ENCODE measurements around the gene CXXC5. TPM values are rescaled to one million over a fixed set of nuclear protein-coding genes. Genes with fewer than 3 reads are reported as not detected.
"Not testable (repeated sequence)": the region's sequence is repeated elsewhere in the genome, so short reads cannot be mapped to it uniquely, and the experiment has no call there.

The CXXC5 gene
- total RNA-seq = 246 and 253 TPM in 2 replicates
- 186 TPM for polyA plus RNA-seq (2012)

DNA sequence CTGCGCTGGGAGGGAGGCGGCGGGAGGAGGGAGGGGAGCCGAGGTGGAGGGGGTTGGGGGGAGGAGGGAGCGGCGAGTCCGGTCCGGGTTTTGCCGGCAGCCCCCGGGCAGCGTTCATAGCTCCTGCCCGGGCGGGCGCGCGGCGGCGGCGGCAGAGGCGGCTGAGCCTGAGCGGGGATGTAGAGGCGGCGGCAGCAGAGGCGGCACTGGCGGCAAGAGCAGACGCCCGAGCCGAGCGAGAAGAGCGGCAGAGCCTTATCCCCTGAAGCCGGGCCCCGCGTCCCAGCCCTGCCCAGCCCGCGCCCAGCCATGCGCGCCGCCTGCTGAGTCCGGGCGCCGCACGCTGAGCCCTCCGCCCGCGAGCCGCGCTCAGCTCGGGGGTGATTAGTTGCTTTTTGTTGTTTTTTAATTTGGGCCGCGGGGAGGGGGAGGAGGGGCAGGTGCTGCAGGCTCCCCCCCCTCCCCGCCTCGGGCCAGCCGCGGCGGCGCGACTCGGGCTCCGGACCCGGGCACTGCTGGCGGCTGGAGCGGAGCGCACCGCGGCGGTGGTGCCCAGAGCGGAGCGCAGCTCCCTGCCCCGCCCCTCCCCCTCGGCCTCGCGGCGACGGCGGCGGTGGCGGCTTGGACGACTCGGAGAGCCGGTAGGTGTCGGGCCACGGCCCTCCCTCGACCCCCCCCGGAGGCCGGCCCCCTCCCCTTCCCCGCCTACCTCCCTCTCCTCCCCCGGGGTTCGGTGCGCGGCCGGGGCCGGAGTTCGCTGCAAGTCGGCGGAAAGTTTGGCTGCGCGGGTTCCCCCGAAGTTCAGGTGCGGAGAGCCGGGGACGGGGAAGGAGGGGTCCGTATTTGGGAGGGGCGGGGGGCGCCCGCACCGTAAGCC, at the start of gene CXXC5:
CXXC5 (plus strand) TSS at position 145 of the 877 bp plus-strand sequence. CDS start 32,175 bp downstream, outside the sequence.
- peak; percentile 92 for DNase-seq (ENCODE audit: low read depth)

GRCh38 chr5:139598601-139598965, 49.6 kb upstream of the CXXC5 start:
- not testable (repeated sequence) for DNase-seq (ENCODE audit: low read depth)

DNA sequence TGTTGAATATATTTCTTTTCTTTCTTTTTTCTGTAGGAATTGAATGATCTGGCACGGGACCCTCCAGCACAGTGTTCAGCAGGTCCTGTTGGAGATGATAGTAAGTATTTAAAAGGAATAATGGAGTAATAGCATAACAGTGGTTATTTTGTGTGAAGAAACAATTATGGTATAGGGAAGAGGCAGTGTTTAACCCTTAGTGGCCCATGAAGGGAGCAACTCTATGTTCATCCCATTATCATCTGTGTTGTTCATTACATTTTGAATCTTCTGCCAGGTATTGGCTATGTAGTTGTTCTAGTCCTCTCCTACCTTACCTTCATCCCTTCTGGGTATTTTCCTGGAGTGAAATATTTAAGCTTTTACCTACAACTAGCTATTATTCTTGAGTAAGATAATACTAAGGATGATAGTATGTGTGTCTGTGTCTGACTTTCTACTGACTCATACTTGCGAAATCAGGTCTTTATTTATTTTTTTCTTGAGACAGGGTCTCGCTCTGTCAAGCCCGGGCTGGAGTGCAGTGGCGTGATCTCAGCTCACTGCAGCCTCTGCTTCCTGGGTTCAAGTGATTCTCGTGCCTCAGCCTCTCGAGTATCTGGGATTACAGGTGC, 47.7 kb upstream of the CXXC5 start:
- DNase-seq (ENCODE audit: low read depth) = no peak

DNA sequence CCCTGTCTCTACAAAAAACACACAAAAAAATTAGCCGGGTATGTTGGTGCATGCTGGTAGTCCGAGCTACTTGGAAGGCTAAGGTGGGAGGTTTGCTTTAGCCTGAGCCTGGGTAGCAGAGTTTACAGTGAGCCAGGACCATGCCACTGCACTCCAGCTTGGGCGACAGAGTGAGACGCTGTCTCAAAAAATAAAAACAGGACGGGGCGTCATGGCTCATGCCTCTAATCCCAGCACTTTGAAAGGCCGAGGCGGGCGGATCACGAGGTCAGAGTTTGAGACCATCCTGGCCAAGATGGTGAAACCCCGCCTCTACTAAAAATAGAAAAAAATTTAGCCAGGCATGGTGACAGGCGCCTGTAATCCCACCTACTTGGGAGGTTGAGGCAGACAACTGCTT, 46.7 kb upstream of the CXXC5 start:
- DNase-seq (ENCODE audit: low read depth) = no peak

DNA sequence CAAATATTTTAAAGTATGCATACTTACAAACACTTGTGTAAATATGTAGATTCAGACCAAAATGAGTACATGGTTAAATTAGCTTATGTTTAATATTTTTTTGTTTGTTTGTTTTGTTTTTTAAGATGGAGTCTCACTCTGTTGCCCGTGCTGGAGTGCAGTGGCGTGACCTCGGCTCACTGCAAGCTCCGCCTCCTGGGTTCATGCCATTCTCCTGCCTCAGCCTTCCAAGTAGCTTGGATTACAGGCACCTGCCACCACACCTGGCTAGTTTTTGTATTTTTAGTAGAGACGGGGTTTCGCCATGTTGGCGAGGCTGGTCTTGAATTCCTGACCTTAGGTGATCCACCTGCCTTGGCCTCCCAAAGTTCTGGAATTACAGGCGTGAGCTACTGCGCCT, 46.2 kb upstream of the CXXC5 start:
- DNase-seq (ENCODE audit: low read depth) = not testable (repeated sequence)

GRCh38 chr5:139605887-139606286, 42.3 kb upstream of the CXXC5 start:
- DNase-seq (ENCODE audit: low read depth) = no peak

- DNase-seq (ENCODE audit: low read depth) = no peak
Observed at GRCh38 chr5:139611703-139612584, 36.2 kb upstream of the CXXC5 start.

- no peak for DNase-seq (ENCODE audit: low read depth)
Observed at GRCh38 chr5:139619861-139620260, 28.3 kb upstream of the CXXC5 start.

GRCh38 chr5:139625398-139625797, 22.8 kb upstream of the CXXC5 start:
- not testable (repeated sequence) for DNase-seq (ENCODE audit: low read depth)

DNA sequence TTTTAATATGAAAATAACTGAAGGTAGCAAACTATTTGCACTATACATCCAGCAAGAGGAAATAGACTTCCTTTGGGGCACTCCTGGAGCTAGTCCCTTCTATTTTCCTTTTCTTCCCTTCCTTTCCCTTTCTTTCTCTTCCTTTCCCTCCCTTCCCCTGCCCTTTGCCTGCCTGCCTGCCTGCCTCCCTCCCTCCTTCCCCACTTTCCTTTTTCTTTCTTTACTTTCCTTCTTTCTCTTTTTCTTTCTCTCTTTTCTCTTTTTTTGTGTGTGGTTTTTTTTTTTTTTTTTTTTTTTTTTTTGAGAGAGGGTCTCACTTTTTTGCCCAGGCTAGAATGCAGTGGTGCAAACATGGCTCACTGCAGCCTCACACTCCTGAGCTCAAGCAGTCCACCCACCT, 17.3 kb upstream of the CXXC5 start:
- DNase-seq (ENCODE audit: low read depth) = no peak

DNA sequence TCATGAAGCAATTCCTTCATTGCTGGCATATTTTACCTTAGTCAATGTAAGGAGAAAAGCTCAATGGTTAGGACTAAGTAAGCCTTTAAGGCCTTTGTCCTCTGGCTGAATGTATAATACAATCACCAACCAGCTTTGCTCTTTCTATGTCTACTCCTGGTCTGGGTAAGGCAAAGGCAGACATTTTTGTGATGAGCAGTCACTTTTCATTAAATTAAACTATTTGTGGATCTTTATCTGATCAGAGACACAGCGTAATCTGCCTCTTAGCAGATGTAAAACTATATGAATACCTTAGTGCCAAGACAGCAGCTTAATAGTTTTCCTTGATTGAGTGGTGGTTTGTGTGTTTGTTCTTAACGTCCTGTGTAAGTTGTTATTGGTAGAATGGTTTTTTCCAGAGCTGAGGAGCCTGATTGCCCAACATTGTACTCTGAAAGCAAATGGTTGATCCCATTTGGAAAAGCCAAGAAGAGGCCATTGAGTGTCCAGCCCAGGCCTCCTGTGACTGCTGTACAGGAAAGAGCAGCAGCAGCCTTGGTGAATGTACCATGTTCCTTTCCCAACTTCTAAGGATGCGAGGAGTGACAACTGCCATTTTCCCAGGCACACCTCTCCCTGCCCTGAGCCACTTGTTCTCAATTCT, 16.5 kb upstream of the CXXC5 start:
- DNase-seq (ENCODE audit: low read depth) = no peak

DNA sequence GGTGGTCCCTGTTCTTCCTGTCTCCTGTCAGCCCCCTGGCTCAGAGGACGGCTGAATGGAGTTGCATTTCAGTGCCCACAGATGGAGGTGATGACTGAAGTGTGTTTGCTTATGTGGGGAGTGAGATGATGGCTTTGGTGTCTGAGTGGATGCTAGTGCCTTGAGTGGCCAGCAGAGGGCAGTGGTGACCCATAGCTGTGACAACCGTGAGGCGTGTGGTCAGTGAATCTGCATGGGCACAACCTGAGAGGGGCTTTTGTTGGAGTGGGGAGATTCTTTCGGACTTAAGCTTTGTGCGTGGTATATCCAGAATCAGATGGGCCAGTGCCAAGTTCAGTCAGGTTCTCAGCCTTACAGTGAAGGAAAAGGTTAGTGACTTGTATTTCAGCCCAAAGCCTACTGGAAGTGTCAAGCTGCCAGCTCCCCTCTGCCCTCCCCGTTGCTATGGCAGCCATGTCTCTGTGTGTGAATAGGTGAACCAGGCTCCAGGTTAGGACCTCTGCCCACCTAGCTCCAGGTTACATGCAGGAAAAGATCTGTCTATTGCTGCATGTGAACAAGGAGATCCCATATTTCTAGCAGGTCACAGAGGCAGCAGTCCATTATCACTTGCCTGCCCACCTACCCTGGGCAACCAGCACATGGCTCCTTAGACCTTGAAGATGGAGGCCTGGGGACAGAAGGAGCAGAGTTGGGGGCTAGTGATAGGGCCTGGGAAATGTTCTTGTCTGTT, 14.7 kb upstream of the CXXC5 start:
- DNase-seq (ENCODE audit: low read depth) = peak; percentile 82

DNA sequence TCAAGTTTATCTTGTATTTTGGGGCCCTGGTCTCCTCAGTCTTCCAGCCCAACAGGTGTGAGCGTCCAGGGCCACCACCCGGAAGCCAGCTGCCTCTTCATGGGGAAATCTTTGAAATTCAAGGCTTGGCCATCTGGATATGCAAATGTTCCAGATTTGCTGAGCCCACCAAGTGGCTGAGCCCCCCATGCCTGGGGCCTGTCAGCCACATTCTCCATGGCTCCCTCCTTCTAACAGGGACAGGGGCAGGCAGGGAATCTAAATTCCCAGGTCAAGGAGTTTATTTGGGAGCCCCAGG, 14.2 kb upstream of the CXXC5 start:
- no peak for DNase-seq (ENCODE audit: low read depth)

GRCh38 chr5:139634541-139634940, 13.6 kb upstream of the CXXC5 start:
- DNase-seq (ENCODE audit: low read depth) = no peak

GRCh38 chr5:139635191-139635590, 13.0 kb upstream of the CXXC5 start:
- no peak for DNase-seq (ENCODE audit: low read depth)

DNA sequence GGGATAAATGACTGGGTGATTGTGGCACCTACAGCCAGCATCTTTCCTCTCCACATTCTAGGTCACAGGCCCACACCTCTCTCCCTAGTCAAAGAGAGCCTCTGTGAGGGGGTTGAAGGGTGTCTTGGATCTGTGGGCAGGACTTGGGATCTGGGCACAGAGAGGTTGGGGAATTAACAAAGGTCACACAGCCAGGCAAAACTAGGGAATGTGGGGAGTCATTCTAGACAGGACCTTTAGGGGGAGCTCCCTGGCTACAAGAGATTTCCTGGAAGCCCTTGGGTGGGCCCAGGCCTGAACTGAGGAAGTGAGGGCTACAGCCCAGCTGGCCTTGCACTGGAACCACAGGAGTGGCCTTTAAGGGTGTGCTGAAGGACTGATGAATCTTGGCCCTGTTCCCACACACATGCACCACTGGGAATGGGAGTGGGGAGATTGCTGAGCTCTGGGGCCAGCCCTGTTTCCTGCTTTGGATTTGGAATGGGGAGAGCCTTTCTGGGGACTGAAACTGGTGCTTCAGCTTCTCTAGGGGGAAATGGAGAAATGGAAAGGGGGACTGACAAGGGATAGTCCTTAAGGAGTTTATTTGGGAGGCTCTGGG, 12.4 kb upstream of the CXXC5 start:
- DNase-seq (ENCODE audit: low read depth) = peak; percentile 99

GRCh38 chr5:139636207-139636792, 11.8 kb upstream of the CXXC5 start:
- no peak for DNase-seq (ENCODE audit: low read depth)

DNA sequence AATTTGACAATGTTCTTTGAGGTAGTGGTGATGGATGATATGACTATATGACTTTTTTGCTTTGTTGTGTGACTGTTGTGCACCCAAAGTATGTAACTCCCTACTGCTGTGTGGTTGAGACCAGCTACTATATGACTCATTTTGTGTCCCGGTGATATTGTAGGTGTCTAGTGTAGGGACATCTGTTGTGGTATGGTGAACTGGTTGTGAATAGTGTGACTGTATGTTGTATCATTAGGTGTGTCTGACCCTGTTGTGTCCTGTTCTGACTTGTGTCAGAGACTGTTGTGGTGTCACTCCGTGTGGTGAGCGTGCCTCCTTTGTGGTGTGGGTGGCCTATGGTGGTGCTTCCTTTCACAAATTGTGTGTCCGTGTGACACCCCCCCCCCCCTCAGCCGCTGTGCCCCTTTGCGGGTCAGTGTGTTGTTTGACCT, 11.2 kb upstream of the CXXC5 start:
- DNase-seq (ENCODE audit: low read depth) = peak; percentile 72

GRCh38 chr5:139637438-139638089, 10.6 kb upstream of the CXXC5 start:
- DNase-seq (ENCODE audit: low read depth) = peak; percentile 89
